Smooth muscle cell of the brain vasculature (primary cell): Measurements from ENCODE around the gene EVI5L.

Experiments used
- DNase-seq: peaks from one replicate; pipeline ENCODE4 v3.0.0-alpha.2; 2012; ENCODE audit warnings: low read depth, low spot score

The EVI5L gene

DNA sequence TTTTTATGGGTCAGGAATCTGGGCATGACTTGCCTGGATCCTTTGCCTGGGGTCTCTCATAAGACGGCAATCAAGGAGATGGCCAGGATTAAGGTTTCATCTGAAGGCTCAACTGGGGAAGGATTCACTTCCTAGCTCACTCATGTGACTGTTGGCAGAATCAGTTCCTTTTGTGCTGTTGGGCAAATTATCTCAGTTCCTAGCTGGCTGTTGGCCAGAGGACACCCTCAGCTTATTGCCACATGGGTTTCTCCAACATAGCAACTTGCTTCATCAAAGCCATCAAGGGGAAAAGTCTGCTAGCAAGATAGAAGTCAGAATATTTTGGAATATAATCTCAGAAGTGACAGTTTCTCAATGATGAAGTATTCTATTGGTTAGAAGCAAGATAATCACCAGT lies 12.2 kb upstream of the EVI5L start:
- DNase-seq: no peak

GRCh38 chr19:7818806-7819205 lies 11.2 kb upstream of the EVI5L start:
- no peak for DNase-seq

DNA sequence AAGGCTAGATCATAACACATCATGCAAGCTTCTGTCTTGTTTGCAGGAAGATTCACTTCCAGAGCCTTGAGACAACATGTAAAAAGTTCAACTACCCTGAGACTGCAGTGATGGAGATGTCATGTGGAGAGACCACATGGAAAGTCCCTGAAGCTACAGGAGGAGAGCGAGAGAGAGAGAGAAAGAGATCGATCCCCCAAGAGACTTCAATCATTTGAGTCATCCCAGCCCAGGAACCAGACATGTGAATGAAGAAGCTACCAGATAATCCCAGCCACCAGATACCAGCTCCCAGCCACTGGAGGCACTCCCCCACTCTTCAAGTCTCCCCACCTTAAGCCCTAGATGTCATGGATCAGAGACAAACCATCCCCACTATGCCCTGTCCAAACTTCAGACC lies 10.7 kb upstream of the EVI5L start:
- DNase-seq: no peak

DNA sequence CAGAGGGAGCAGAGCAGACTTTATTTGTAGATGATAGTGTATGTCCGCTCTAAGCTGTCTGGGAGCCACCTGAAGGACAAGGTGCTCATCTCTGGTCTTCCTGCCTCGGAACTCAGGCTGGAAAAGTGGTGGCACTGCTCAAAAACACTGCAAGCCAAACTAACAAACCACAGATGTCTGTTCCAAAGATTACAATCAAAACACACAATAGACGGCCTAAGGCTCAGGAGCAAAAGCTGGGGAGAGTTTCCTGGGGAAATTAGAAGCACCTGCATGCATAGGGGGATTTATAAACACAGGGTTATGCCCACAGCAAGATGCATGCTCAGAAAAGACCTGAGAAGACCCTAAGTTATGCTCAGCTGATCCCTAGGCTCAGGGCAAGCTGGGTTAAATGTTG lies 9.4 kb upstream of the EVI5L start:
- DNase-seq: no peak

DNA sequence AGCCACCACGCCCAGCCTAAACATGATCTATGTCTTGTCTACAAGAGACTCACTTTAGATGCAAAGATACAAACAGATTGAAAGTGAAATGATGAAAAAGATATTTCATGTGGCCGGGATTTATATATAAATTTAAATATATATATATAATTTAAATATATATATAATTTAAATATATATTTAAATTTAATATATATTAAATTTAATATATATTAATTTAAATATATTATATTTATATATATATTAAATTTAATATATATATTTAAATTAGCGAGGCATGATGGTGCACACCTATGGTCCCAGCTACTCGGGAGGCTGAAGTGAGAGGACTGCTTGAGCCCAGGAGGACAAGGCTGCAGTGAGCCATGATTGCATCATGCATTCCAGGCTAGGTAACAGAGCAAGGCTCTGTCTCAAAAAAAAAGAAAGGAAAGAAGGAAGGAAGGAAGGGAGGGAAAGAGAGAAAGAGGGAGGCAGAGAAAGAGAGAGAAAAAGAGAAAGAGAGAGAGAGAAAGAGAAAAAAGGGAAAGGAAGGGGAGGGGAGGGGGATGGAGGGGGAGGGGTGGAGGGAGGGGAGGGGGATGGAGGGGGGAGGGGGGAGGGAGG lies 7.0 kb upstream of the EVI5L start:
- DNase-seq: no peak

- DNase-seq: no peak
Measured at GRCh38 chr19:7823686-7824301, 6.2 kb upstream of the EVI5L start.

- DNase-seq: no peak
Measured at GRCh38 chr19:7829166-7829520, 875 bp upstream of the EVI5L start.

DNA sequence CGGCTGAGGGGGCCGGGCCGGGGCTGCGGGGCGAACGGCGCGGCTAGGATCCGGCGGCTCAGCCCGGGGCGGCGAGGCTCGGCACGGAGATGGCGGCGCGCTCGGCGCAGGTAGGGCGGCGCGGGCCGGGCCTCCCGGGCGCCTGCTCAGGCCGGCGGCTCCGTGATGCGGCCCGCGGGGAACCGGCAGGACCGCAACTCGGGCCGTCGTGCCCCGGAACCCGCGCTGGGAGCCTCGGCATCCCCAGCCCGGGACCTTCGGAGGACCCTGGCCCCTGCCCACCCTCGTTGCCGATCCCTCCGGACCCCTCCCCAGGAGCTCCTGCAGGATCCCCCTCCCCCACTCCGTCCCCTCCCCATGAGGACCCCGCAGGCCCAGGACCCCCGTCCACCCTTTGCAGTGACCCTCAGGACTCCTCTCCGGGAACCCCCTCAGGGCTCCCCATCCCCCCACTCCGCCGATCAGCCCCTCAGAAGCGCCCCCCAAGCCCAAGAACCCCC lies 304 bp downstream of the EVI5L start:
- DNase-seq: no peak

DNA sequence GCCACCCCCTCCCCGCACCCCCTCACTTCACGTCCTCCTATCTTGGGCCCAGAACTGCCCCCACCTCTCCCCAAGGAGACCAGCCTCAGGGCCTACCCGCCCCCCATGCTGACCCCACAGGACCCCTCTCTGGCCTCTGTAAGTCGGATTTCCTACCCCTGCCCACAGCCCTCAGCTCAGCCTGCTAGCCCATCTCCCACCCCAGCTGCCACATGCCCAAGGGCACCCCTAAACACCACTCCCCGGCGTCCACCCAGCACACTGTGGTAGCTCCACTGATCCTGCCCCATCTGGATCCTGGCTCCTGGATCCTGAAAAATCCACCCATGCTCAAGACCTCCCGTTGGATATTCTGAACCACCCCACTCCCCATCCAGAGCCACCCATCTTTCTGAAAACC lies 805 bp downstream of the EVI5L start:
- no peak for DNase-seq

GRCh38 chr19:7831452-7831851 lies 1.4 kb downstream of the EVI5L start:
- DNase-seq: no peak

DNA sequence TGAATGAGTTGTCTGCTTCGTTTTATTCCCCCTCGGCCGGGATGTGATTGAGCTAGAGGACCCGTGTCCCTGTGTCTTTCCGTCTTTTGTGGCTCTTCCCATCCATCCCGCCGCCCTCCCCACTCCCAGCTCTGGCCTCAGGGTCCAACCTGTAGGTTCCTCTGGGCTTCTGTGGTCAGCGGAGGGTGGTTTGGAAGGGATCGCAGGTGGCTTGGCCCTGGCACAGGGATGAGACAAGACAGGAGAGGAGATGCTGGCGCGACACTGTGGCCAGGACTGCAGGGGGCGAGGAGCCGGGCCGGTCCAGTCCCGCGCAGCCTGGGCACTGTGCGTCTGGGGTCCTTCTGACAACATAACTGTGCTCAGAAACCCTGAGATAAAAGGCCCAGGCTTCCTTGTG lies 2.0 kb downstream of the EVI5L start:
- no peak for DNase-seq

DNA sequence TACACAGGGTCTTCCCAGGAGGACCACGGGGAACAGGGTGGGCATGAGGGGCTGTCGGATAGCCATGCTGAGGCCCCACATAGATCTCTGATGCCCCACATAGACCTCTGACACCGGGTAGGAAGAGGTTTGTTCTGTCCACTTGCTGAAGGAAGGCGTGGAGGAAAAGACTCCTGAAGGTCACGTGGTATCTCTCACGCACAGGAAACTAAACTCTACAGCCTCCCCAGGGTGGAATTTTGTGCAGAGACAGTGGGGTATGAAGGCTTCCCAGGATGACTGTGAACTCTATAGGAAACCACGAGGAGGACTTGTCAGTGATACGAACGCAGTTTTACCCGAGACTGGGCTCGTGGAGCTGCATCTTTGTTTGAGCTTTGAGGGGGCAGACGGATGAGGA lies 2.8 kb downstream of the EVI5L start:
- no peak for DNase-seq

DNA sequence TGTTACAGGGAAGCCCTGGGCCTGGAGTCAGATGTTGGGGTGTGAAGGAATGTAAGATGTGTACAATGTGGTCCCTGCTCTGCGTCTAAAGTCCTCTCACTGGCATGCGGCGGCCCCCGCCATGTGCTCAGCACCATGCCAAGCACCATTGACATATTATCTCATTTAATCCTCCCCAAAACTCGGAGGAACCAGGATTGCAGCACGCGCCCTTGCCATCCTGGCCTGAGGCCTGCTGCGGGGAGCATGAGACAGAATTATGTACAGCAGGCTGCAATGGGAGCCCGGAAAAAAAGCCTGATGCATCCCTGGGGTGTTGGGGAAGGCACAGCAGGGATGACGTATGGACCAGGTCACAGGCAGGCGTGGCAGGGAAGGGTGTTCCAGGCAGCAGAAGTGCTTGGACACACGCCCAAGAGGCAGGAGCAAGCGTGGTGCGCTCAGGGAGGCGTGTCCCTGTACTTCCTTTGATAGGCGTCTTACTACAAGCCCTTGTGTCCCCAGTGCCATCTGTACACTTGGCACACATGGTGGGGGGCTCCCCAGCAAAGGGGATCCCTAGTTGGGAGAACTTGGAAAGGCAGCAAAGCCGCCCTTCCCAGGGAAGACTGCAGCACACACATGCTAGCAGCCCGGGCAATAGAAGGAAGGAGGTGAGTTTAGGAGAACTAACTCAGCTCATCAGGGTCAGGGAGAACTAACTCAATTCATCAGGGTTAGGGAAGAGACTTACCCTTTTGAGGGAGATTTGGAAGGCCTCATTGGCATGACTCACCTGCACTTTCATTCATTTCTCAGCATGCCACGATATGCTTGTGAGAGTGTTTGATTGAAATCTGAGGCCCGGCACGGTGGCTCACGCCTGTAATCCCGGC lies 3.4 kb downstream of the EVI5L start:
- DNase-seq: no peak

- DNase-seq: no peak
Measured at GRCh38 chr19:7839476-7839875, 9.5 kb downstream of the EVI5L start.

DNA sequence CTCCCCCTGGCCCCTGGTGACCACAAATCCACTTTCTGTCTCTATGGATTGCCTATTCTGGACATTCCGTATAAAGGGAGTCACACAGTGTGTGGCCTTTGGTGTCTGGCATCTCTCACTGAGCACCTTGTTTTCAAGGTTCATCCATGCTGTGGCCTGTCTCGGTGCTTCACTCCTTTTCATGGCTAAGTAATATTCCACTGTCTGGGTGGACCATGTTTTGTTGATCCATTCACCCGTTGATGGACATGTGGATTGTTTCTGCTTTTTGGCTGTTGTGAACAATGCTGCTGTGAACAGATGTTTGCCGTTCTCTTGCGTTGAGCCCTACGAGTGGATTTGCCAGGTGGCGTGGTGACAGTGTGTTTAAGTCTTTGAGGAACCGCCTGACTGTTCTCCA lies 10.6 kb downstream of the EVI5L start:
- no peak for DNase-seq

- no peak for DNase-seq
Measured at GRCh38 chr19:7841751-7842660, 12.0 kb downstream of the EVI5L start.

GRCh38 chr19:7842661-7843294 lies 12.8 kb downstream of the EVI5L start:
- DNase-seq: no peak

GRCh38 chr19:7843521-7843920 lies 13.5 kb downstream of the EVI5L start:
- DNase-seq: no peak

DNA sequence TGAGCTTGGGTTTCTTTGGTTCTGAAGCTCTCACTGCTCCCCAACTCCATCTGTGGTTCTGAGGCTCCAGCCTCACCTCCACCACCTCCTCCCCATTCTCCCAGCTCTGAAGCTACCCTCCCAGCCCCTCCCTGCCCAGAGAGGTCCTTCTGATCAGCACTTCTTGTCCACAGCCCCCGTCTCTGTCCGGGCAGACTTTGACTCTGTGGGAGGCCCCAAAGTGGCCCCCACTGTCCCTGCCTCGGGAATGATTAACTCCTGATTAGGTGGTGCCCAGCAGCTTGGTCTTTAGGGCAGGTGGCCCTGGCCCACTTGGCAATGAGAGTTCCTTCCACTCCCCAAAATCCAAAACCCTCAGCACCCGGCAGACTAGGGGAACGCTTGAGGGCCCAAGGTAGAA lies 14.4 kb downstream of the EVI5L start:
- DNase-seq: no peak

- no peak for DNase-seq
Measured at GRCh38 chr19:7844951-7845350, 14.9 kb downstream of the EVI5L start.

DNA sequence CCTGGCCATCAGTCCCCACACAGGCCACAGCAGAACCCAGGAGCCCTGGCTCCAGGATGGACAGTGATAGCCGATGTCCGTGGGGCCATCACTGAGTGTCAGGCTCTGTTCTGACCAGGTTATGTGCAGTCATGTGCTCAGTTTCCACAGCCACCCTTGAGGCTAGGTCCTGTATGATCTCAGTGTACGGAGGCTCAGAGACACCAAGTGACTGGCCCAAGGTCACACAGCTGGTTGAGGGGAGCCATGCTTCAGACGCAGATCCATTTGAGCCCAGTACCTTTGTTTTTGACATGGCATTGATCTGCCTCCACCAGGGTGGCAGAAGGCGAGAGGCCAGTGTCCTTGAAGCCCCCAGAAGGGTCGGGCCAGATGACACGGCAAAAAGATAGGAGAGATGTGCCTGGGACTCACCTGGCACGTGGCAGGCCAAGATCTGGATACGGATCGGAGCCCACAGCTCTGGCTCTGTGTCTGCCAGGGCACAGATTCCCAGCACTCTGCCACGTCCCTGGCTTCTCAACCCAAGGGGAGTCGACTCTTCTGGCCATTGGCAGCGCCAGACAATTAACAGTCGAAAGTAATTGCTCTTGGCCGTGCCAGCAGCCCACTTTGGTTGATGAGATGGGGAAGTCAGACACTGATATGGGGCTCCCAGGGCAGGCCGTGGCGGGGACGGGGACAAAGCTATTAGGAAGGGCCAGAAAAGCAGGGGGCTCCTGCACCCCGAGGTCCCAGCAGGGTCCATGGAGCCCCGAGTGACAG lies 15.6 kb downstream of the EVI5L start:
- no peak for DNase-seq
